GM21367 (cell line): Measurements from ENCODE around the gene ACAD8.
"Not testable (repeated sequence)": the region's sequence is repeated elsewhere in the genome, so short reads cannot be mapped to it uniquely, and the experiment has no call there.

Source experiments
- ATAC-seq: cut with Tn5 transposase; IDR thresholded peaks from one replicate; pipeline ENCODE4 v1.9.1; 2021; ENCODE audit not compliant: unreplicated experiment

The ACAD8 gene

GRCh38 chr11:134266841-134267251 lies 13.5 kb downstream of the ACAD8 start:
- no peak for ATAC-seq

DNA sequence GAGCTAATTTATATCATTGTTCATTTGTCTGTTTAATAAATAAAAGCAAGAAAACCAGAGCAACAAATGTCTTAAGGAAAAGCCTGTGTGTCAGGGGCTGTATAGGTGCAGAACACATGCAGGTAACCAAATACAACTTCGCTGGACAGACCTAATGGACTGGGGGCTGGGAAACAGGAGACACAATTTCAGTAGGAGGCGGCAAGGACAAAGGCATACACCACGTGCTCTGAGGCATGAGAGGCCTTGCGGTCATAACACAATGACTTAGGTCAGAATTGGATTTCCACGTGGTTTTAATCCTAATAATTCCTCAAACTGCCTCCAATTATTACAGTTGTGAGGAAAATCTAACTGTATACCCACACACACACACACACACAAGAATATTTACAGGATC lies 14.1 kb downstream of the ACAD8 start:
- ATAC-seq, result no peak

- no peak for ATAC-seq
Measured at GRCh38 chr11:134267966-134268365, 14.6 kb downstream of the ACAD8 start.

DNA sequence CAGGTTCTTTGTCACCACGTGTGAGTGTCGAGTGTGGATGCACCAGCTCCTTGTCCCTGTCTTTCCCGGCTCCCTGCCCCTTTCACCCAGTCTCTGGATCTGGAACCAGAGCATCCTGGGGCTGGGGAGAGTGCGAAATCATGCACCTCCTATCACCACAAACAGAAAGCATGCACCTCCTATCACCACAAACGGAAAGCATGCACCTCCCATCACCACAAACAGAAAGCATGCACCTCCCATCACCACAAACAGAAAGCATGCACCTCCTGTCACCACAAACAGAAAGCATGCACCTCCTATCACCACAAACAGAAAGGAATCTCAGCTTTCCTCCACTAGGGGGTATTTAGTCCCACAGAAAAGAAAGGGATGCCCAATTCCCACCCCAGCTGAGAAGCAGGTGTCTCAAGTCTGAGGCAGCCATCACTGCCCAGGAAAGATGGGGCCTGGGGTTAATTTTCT lies 16.9 kb downstream of the ACAD8 start:
- no peak for ATAC-seq

- ATAC-seq, result no peak
Measured at GRCh38 chr11:134271978-134272377, 18.6 kb downstream of the ACAD8 start.

GRCh38 chr11:134272381-134273316 lies 19.3 kb downstream of the ACAD8 start:
- no peak for ATAC-seq

GRCh38 chr11:134273317-134273712 lies 19.9 kb downstream of the ACAD8 start:
- ATAC-seq, result no peak

DNA sequence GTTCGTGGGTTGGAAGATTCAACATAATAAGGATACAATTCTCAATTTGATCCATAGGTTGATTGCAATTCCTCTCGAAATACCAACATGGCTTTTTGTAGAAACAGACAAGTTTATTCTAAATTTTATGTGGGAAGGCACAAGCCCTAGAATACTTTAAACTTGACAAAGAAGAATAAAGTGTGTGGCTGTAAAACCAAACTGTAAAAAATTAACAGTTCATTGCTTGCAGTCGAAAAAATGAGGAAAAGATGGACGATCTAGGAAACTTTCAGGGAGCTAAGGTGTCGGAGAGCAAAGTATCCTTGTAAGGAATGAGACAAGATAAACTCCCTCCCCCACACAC lies 21.8 kb downstream of the ACAD8 start:
- ATAC-seq, result no peak

DNA sequence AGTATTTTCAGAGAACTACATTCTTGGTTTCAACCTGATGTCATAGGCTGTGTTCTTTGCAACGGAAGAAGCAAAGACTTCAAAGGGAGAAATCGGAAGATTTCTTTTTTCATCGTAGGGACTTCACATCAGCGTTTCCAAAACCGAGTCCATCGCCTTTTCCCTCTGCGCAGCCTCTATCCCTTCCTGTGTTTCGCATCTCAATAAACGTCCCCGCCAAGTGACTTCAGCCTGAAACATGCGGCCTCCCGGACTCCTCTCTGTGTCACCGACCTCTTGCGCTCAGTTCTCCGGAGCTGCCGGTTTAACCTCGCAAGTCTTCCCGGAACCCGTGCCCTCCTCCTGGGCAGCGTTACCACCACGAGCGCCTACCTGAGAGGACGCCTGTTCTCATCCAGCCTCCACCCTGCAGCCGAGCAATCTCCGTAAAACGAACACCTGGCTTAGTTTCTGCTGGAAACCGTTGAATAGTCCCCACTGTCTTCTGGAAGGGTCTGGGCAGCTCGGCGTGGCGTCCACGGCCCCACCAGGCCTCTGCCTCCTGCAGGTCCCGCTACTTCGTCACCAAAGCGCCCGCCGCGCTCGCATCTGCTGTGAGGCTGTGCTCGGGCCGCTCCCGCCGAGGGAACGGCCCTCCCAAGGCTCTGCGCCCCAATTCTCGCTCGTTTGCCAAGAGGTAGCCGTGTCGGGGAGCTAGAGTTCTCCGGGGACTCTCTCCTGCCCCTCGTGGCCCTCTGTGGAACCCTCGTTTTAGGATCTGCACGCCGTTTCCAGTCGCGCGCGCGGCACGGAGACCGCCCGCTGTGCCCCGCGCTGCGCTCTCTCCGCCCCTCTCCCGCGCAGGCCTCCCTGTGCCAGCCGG lies 22.4 kb downstream of the ACAD8 start, which contains the start of gene GLB1L3:
GLB1L3 (plus strand) TSS at position 846 of the 862 bp plus-strand sequence. CDS start 362 bp downstream, outside the sequence.
- ATAC-seq, result peak; percentile 78

DNA sequence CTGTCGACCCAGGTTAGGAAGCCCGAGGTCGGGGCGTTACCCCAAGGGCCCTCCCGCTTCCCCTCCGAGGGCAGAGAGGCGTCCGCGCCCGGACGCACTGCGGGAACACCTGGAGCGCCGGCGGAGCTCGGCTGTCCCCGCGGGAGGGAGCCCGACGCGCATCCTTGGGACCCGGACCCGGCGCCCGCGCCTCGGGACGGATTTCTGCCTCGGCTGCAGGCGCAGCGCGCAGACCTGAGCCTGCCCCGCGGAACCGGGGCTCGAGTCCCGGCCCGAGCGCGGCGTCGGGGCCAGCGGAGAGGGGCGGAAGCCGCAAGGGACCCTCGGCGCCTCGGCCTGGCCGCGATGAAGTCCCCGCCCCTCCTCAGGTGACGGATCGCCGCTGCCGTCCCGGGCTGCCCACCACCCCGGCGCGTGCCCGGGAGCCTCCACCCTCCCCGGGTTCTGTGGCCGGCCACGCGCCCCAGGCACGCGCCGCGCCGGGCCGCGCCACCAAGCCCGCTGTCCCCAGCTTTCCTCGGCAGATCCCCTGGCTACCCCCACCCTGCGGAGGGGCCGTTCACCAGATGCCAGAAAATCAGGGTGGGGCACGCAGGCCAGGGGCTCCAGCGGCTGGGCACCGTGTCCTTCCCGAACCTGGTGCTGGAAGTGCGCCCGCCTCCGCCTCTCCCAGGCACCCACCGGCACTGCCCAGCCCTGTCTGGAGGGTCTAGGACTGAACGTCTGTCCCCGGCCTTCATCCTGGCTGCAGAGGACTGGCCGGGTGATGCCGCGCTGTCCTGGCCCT lies 23.2 kb downstream of the ACAD8 start:
- no peak for ATAC-seq

GRCh38 chr11:134277183-134278001 lies 24.0 kb downstream of the ACAD8 start:
- ATAC-seq, result no peak

- no peak for ATAC-seq
Measured at GRCh38 chr11:134278356-134278755, 25.0 kb downstream of the ACAD8 start.

DNA sequence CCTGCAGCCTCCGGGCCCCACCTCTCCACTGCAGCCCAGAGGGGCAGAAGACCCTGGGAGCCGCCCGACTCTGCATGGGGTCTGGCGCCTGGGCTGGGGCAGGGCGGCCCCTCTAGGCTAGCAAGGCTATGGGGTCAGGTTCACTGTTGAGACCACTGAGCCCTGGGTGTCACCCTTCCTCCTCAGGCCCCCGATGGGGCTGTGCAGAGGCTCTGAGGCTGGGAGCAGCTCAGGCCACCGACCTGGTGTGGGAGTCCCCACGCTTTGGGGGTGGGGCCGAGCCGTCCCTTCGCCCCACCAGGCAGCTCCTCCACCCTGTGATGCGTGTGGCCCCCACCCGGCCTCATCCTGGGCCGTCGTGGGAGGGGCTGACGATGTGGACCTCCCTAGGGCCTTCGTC lies 28.3 kb downstream of the ACAD8 start:
- ATAC-seq, result not testable (repeated sequence)

DNA sequence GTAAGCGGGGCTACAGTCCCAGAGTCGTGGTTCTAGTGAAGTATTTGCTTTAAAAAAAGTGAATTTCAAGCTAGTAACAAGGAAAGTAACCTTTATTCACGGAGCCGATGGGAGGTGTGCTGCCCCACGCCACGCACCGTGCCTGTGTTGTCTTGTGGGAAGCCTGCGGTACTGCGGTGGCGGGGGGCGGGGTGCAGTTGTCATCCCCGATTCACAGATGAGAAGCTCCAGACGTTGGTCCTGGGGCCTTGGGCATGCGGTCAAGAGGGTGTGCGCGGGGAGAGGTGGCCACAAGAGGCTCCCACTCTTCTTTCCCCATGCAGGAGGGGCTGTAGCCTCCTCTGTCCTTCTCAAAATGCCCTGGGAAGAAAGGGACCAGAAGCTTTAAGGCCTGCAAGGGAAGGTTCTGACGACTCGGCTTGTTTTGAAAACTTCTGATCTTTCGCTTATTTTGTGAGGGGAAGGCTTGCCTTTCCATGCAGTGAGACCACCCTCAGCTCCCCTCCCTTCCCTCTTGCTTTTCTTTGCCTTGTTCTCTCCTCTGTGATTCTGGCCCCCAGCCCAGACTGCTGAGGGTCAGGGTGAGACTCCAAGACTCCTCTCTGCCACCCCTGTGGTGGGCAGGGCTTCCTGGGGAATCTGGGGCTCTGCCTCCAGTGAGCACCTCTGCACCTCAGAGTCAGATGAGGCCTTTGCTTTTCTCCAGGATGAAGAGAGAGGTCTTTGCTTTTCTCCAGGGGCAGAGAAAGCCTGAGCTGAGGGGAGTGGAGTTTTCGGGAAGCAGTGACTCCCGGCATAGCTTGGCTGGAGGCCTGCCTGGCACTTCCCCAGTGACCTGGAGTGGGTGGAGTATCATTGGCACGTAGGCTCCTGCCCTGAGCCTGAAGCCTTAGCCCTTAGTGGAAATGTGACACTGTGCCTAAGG lies 29.0 kb downstream of the ACAD8 start:
- no peak for ATAC-seq

DNA sequence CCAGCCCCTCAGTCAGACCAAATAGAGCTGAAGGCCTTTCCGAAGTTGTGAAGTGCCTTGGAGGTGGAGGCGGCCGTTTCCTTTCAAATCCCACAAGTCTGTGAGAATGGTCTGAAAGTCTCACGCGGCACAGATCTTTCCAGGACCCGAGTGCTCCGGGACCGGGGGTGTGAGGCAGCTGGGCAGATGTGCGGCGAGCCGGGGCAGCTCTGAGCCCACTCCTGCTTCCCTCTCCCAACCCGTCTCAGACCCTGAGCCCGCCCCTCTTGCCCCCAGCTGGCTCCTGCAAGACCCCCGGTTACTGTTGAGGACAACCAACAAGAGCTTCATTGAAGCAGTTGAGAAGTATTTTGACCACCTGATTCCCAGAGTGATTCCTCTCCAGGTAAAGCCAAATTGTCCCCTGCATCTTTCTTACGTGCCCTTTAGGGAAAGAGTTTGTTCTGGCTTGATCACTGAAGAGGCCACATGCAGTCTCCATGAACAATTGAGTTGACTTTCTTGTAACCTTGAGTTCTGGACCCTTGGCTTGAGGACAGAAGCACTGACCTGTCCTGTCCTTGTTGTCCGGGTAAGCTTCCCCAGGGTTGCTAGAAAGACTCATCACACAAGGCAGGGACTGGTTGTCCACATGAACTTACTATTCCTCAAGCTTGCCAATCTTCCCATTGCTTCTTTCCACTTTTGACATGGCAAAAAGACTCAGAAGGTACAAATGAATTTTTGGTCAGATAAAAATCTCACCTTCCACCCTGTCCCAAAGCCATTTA lies 30.3 kb downstream of the ACAD8 start:
- no peak for ATAC-seq

DNA sequence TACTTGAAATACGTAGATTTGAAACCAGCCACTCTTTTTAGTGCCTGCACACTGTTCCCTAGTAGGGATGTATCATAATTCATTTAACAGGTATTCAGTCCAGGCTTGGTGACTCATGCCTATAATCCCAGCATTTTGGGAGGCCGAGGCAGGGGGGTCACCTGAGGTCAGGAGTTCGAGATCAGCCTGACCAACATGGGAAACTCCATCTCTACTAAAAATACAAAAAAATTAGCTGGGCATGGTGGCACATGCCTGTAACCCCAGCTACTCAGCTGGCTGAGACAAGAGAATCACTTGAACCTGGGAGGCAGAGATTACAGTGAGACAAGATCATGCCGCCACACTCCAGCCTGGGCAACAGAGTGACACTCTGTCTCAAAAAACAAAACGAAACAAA lies 31.0 kb downstream of the ACAD8 start:
- not testable (repeated sequence) for ATAC-seq

DNA sequence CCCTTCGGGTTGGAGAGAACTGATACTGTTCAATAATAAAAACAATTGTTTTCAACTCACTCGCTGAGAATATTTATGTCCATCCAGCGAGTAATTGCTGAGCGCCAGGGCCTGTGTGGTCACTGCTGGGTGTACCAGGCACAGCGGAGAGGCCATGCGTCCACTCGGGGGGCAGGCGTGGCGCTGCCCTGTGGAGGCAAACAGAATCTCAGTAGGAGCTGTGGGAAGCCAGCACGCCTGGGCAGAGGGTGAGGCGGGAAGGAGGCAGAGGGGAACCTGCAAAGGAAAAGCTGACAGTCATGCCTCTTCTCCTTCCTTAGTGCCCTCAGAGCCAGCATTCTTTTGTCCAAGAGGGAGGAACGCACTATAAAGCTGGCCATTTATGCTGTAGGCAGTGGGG lies 34.2 kb downstream of the ACAD8 start:
- no peak for ATAC-seq

GRCh38 chr11:134288486-134288885 lies 35.1 kb downstream of the ACAD8 start:
- ATAC-seq, result no peak
